IMR-90 (cell line): ENCODE data around the gene IGSF8. TPM values are rescaled to one million over a fixed set of nuclear protein-coding genes. Genes with fewer than 3 reads are reported as not detected.

Source experiments
- ATAC-seq: fragments of 200-7000 bp; cut with Tn5 transposase; 2 replicates; pipeline ENCODE4 v1.9.1; 2020; ENCODE audit warnings: low read depth, mild to moderate bottlenecking, moderate library complexity
- BruUV-seq: library from RNA; stranded (reverse); fragments of 400-500 nt; replicated peaks from 2 replicates; lab custom pipeline; 2021; lab: Mats Ljungman, UMichigan
- CTCF ChIA-PET: fragments of 300-600 bp; formaldehyde crosslinking; extraction: SDS; loops from one replicate; lab custom pipeline; 2021; ENCODE audit warnings: antibody characterized with exemption; lab: Yijun Ruan, JAX
- POLR2A ChIA-PET: fragments of 300-600 bp; sonication (Branson Sonifier 250); formaldehyde crosslinking; loops from one replicate; lab custom pipeline; 2022; ENCODE audit warnings: antibody characterized with exemption; ENCODE audit not compliant: unreplicated experiment; lab: Charles Lee
- DNase-seq: peaks from one replicate; pipeline ENCODE4 v3.0.0; 2013
- H2AFZ ChIP-seq: replicated peaks from 2 replicates; pipeline ENCODE3; 2013; ENCODE audit warnings: low read length, mild to moderate bottlenecking; ENCODE audit not compliant: poor library complexity
- H2AK5ac ChIP-seq: 2 replicates; pipeline ENCODE4 v1.6.1; 2013; ENCODE audit warnings: low read depth, low read length, inconsistent platforms
- H2AK9ac ChIP-seq: replicated peaks from 2 replicates; pipeline ENCODE3; 2013; ENCODE audit warnings: mild to moderate bottlenecking, low read depth, low read length, moderate library complexity; ENCODE audit not compliant: poor library complexity
- H2BK120ac ChIP-seq: 2 replicates; pipeline ENCODE4 v1.6.1; 2013; ENCODE audit warnings: low read depth, low read length, inconsistent platforms
- H2BK15ac ChIP-seq: 3 replicates; pipeline ENCODE4 v1.6.1; 2013; ENCODE audit warnings: low read depth, low read length, inconsistent platforms
- H2BK20ac ChIP-seq: 2 replicates; pipeline ENCODE4 v1.6.1; 2013; ENCODE audit warnings: low read depth, mild to moderate bottlenecking, inconsistent platforms, low read length, moderate library complexity
- H2BK5ac ChIP-seq: 2 replicates; pipeline ENCODE4 v1.6.1; 2013; ENCODE audit warnings: mild to moderate bottlenecking, low read depth, low read length, inconsistent platforms; ENCODE audit not compliant: poor library complexity, severe bottlenecking
- H3K14ac ChIP-seq: replicated peaks from 2 replicates; pipeline ENCODE4 v1.6.1; 2013; ENCODE audit warnings: low read depth, low read length, inconsistent platforms
- H3K18ac ChIP-seq: 2 replicates; pipeline ENCODE4 v1.6.1; 2013; ENCODE audit warnings: low read depth, low read length, control low read depth
- H3K23ac ChIP-seq: 2 replicates; pipeline ENCODE4 v1.6.1; 2013; ENCODE audit warnings: low read depth, low read length, inconsistent platforms
- H3K27ac ChIP-seq: 2 replicates; pipeline ENCODE4 v1.5.1; 2013; ENCODE audit warnings: mild to moderate bottlenecking, control low read depth, low read length; ENCODE audit not compliant: insufficient read depth
- H3K27me3 ChIP-seq: 2 replicates; pipeline ENCODE4 v1.6.1; 2013; ENCODE audit warnings: low read length; ENCODE audit not compliant: control insufficient read depth, insufficient read depth
- H3K36me3 ChIP-seq: 2 replicates; pipeline ENCODE4 v1.6.1; 2013; ENCODE audit warnings: low read length, mixed read lengths; ENCODE audit not compliant: control insufficient read depth, insufficient read depth
- H3K4ac ChIP-seq: 2 replicates; pipeline ENCODE4 v1.6.1; 2013; ENCODE audit warnings: low read depth, low read length, inconsistent platforms
- H3K4me1 ChIP-seq: 2 replicates; pipeline ENCODE4 v1.6.1; 2013; ENCODE audit warnings: low read length, mixed read lengths; ENCODE audit not compliant: control insufficient read depth, insufficient read depth
- H3K4me2 ChIP-seq: 2 replicates; pipeline ENCODE4 v1.6.1; 2013; ENCODE audit warnings: low read depth, mild to moderate bottlenecking, control low read depth, low read length, moderate library complexity
- H3K4me3 ChIP-seq: 2 replicates; pipeline ENCODE4 v1.5.1; 2013; ENCODE audit warnings: low read depth, mild to moderate bottlenecking, control low read depth, low read length, moderate library complexity; ENCODE audit not compliant: insufficient read depth
- H3K56ac ChIP-seq: 2 replicates; pipeline ENCODE4 v1.6.1; 2013; ENCODE audit warnings: low read length, inconsistent platforms; ENCODE audit not compliant: insufficient read depth; ENCODE audit errors: extremely low read depth
- H3K79me1 ChIP-seq, 2 experiments: 2 replicates each; pipeline ENCODE4 v1.6.1; 2013; ENCODE audit warnings: low read length in 2 of 2, inconsistent platforms in 1 of 2, low read depth in 1 of 2
- H3K9ac ChIP-seq: 2 replicates; pipeline ENCODE4 v1.6.1; 2013; ENCODE audit warnings: low read depth, low read length, control low read depth
- H3K9me1 ChIP-seq: 2 replicates; pipeline ENCODE4 v1.6.1; 2013; ENCODE audit warnings: low read length, inconsistent platforms; ENCODE audit not compliant: insufficient read depth
- H3K9me3 ChIP-seq: 2 replicates; pipeline ENCODE4 v1.6.1; 2013; ENCODE audit warnings: low read length; ENCODE audit not compliant: control insufficient read depth, insufficient read depth
- H4K20me1 ChIP-seq: 2 replicates; pipeline ENCODE4 v1.6.1; 2013; ENCODE audit warnings: low read length, inconsistent platforms; ENCODE audit not compliant: insufficient read depth
- H4K5ac ChIP-seq: 2 replicates; pipeline ENCODE4 v1.6.1; 2013; ENCODE audit warnings: mild to moderate bottlenecking, low read depth, low read length, control low read depth
- H4K8ac ChIP-seq, 2 experiments: 2 replicates each; pipeline ENCODE4 v1.6.1; 2013; ENCODE audit warnings: low read depth in 2 of 2, low read length in 2 of 2, control low read depth in 1 of 2, inconsistent platforms in 1 of 2
- H4K91ac ChIP-seq: 2 replicates; pipeline ENCODE4 v1.6.1; 2013; ENCODE audit warnings: low read depth, low read length, inconsistent platforms; ENCODE audit not compliant: insufficient read depth
- BHLHE40 ChIP-seq: fragments of 150-350 bp; IDR thresholded peaks from 2 replicates; pipeline ENCODE4 v1.6.1; 2016; ENCODE audit warnings: mild to moderate bottlenecking, low read depth, low read length
- CEBPB ChIP-seq: IDR thresholded peaks from 2 replicates; pipeline ENCODE4 v1.6.1; 2012; ENCODE audit warnings: low read depth, low read length, improper control_type of control experiment
- CHD1 ChIP-seq: IDR thresholded peaks from 2 replicates; pipeline ENCODE4 v1.6.1; 2012; ENCODE audit warnings: low read depth, low read length, improper control_type of control experiment
- CTCF ChIP-seq: conservative IDR thresholded peaks from 2 replicates; pipeline ENCODE4 v1.5.1; 2012; ENCODE audit warnings: mild to moderate bottlenecking, low read depth, low read length, improper control_type of control experiment
- ELK1 ChIP-seq: fragments of 150-350 bp; IDR thresholded peaks from 2 replicates; pipeline ENCODE4 v1.6.1; 2016; ENCODE audit warnings: low read depth, mild to moderate bottlenecking, low read length, moderate library complexity, borderline replicate concordance
- FOS ChIP-seq: fragments of 150-350 bp; IDR thresholded peaks from 2 replicates; pipeline ENCODE4 v1.6.1; 2016; ENCODE audit warnings: low read depth, low read length
- MAFK ChIP-seq: IDR thresholded peaks from 2 replicates; pipeline ENCODE4 v1.6.1; 2012; ENCODE audit warnings: low read depth, low read length, improper control_type of control experiment
- MAZ ChIP-seq: IDR thresholded peaks from 2 replicates; pipeline ENCODE4 v1.6.1; 2012; ENCODE audit warnings: low read depth, mild to moderate bottlenecking, low read length, improper control_type of control experiment, moderate library complexity, borderline replicate concordance
- MXI1 ChIP-seq: IDR thresholded peaks from 2 replicates; pipeline ENCODE4 v1.6.1; 2012; ENCODE audit warnings: low read depth, mild to moderate bottlenecking, low read length, moderate library complexity, borderline replicate concordance
- NFE2L2 ChIP-seq: fragments of 150-350 bp; IDR thresholded peaks from 2 replicates; pipeline ENCODE4 v1.6.1; 2016; ENCODE audit warnings: low read depth, mild to moderate bottlenecking, low read length
- POLR2A ChIP-seq: IDR thresholded peaks from 2 replicates; pipeline ENCODE4 v1.6.1; 2012; ENCODE audit warnings: mild to moderate bottlenecking, low read depth, low read length
- RAD21 ChIP-seq: IDR thresholded peaks from 2 replicates; pipeline ENCODE4 v1.6.1; 2012; ENCODE audit warnings: low read length, improper control_type of control experiment
- RCOR1 ChIP-seq: IDR thresholded peaks from 2 replicates; pipeline ENCODE4 v1.6.1; 2012; ENCODE audit warnings: mild to moderate bottlenecking, low read length, improper control_type of control experiment; ENCODE audit not compliant: insufficient replicate concordance
- RFX5 ChIP-seq: IDR thresholded peaks from 2 replicates; pipeline ENCODE4 v1.8.0; 2012; ENCODE audit warnings: low read depth, mild to moderate bottlenecking, low read length, moderate library complexity
- SMC3 ChIP-seq: fragments of 150-350 bp; IDR thresholded peaks from 2 replicates; pipeline ENCODE4 v1.6.1; 2016; ENCODE audit warnings: low read depth, mild to moderate bottlenecking, antibody characterized with exemption, low read length, moderate library complexity
- USF2 ChIP-seq: fragments of 150-350 bp; IDR thresholded peaks from 2 replicates; pipeline ENCODE4 v1.6.1; 2017; ENCODE audit warnings: mild to moderate bottlenecking, antibody characterized with exemption, low read length, low read depth
- WGBS, 2 experiments: methylation state at CpG; one replicate each; pipeline versions ENCODE4 v1.1.5 to v1.1.7; 2013; ENCODE audit warnings: missing lambda C conversion rate in 2 of 2; ENCODE audit not compliant: insufficient read length in 1 of 2; ENCODE audit errors: extremely low coverage in 2 of 2; 5-methylcytosine and 5-hydroxymethylcytosine counted together
- dilution Hi-C: fragments of 300-500 bp; cut with HindIII; formaldehyde crosslinking; loops from one replicate; pipeline ENCODE4 v1.14.3; 2018; ENCODE audit warnings: low sequenced_read_pairs; ENCODE audit not compliant: unreplicated experiment
- in situ Hi-C: fragments of 300-500 bp; cut with MboI; formaldehyde crosslinking; loops from 3 replicates; pipeline ENCODE4 v1.14.3; 2019; ENCODE audit warnings: low sequenced_read_pairs, inconsistent platforms, mixed read lengths
- intact Hi-C: fragments of 100-400 bp; cut with micrococcal nuclease; formaldehyde crosslinking; loops from 2 replicates; pipeline ENCODE4 v1.10.0; 2022
- polyA plus RNA-seq, 3 experiments: library from polyadenylated mRNA; depleted of rRNA; stranded (reverse); fragments of >200 nt; gene quantifications; 2 replicates each; pipeline ENCODE4 v1.2.3, GENCODE V29; 2012; ENCODE audit warnings: low replicate concordance in 1 of 3
- total RNA-seq: library from RNA; depleted of rRNA; stranded (reverse); fragments of >200 nt; gene quantifications from 2 replicates; pipeline ENCODE4 v1.2.3, GENCODE V29; 2012

IGSF8 gene
- total and polyA plus RNA-seq, 2 of the 4 experiments (the other 2 are of a cell fraction) = 8.8 to 25.2 TPM

- Histone ChIP-seq H3K18ac (no peak overlapping the region), H2BK120ac (no peak overlapping the region; the same call in 1 of the 2 replicates), H3K27me3 (peaks cover 20% of the 10 kb centered on the region), H3K9ac (no peak overlapping the region), H3K4me3 (no peak overlapping the region), H3K4ac (no peak overlapping the region), H3K79me1 (no peaks in the 10 kb centered on the region), H4K8ac (no peak overlapping the region), H3K4me1 (peaks cover 26% of the 10 kb centered on the region), H2AFZ (no peak overlapping the region), H3K14ac (no peak overlapping the region), H3K56ac (no peak overlapping the region), H3K27ac (no peak overlapping the region), H2BK20ac (no peak overlapping the region; the same call in 1 of the 2 replicates), H3K4me2 (no peak overlapping the region), H3K36me3 (no peaks in the 10 kb centered on the region), H2AK9ac (peak overlapping the region; percentile 34), H2BK15ac (no peak overlapping the region), H2BK5ac (no peak overlapping the region), H3K9me1 (peaks cover 20% of the 10 kb centered on the region), H3K23ac (no peak overlapping the region), H4K5ac (no peak overlapping the region), H3K9me3 (no peaks in the 10 kb centered on the region), H4K91ac (no peak overlapping the region), H4K20me1 (no peaks in the 10 kb centered on the region), H2AK5ac (no peak overlapping the region)
- no CpG with 5 or more reads among the region's 1 CpG for WGBS, 2 experiments
- CTCF ChIA-PET = no interaction called here
- ATAC-seq = no peak
- TF ChIP-seq CEBPB = no peak
- TF ChIP-seq RCOR1 = no peak
- TF ChIP-seq USF2 = no peak
- no peak for TF ChIP-seq BHLHE40
- TF ChIP-seq MAZ = no peak
- TF ChIP-seq POLR2A = no peak
- TF ChIP-seq MAFK = no peak
- no peak for TF ChIP-seq CHD1
- no peak for TF ChIP-seq RAD21
- TF ChIP-seq FOS = no peak
- no peak for TF ChIP-seq CTCF
- TF ChIP-seq ELK1 = no peak
- no peak for TF ChIP-seq SMC3
- TF ChIP-seq RFX5 = no peak
- no peak for TF ChIP-seq NFE2L2
- TF ChIP-seq MXI1 = no peak
- in situ Hi-C loops = no loop called here
- intact Hi-C loops = no loop called here
- POLR2A ChIA-PET = no interaction called here
- DNase-seq = no peak
- dilution Hi-C loops = no loop called here
- no TSS peak for BruUV-seq
These were observed 23.0 kb upstream of the IGSF8 start for GRCh38 chr1:160121388-160121787.
